Lower leg skin (tissue), 4 donors: Measurements from ENCODE around the gene TBCD. TPM values are rescaled to one million over a fixed set of nuclear protein-coding genes. Genes with fewer than 3 reads are reported as not detected.

Experiments
- DNase-seq, 2 donors: peaks; one replicate each; pipeline ENCODE4 v3.0.0-alpha.2; 2019; ENCODE audit warnings: low spot score in 2 of 2
- H3K4me3 ChIP-seq: fragments of 200-600 bp; sonication (generic); 2 replicates; pipeline ENCODE4 v1.5.1; 2017; ENCODE audit warnings: mild to moderate bottlenecking, low read depth; ENCODE audit not compliant: poor library complexity, severe bottlenecking
- POLR2A ChIP-seq, 2 donors: fragments of 450-650 bp; IDR thresholded peaks; one replicate each; pipeline ENCODE4 v1.6.1; 2016 to 2017; ENCODE audit warnings: antibody characterized with exemption in 2 of 2, mild to moderate bottlenecking in 1 of 2, moderate library complexity in 1 of 2
- WGBS, 2 donors: methylation state at CpG; one replicate each; pipeline ENCODE4 v1.1.5; 2018; 5-methylcytosine and 5-hydroxymethylcytosine counted together
- intact Hi-C: fragments of 100-400 bp; cut with DNase I; formaldehyde crosslinking; loops from one replicate; pipeline ENCODE4 v1.15.0; 2023; ENCODE audit warnings: low total_unique reads
- total RNA-seq, 4 donors: library from RNA; depleted of rRNA; stranded (reverse); fragments of >200 nt; gene quantifications; one replicate each; pipeline ENCODE4 v1.1.0, GENCODE V29; 2016
- TF ChIP-seq, protein P1 (sequence below), 3 donors: fragments of 450-650 bp; IDR thresholded peaks; one replicate each; pipeline ENCODE4 v1.5.1; 2016; ENCODE audit warnings: antibody characterized with exemption in 3 of 3, mild to moderate bottlenecking in 3 of 3, moderate library complexity in 2 of 3

Gene TBCD
- total RNA-seq, 4 donors from 2014 or later = 38.7 to 73.4 (median 51.5) TPM

GRCh38 chr17:82977606-82978005, 225.7 kb downstream of the TBCD start:
- intact Hi-C loops = no loop called here
- TF ChIP-seq POLR2A (IDR thresholded peaks at IDR 0.05) = no peak
- TF ChIP-seq, protein P1, sequence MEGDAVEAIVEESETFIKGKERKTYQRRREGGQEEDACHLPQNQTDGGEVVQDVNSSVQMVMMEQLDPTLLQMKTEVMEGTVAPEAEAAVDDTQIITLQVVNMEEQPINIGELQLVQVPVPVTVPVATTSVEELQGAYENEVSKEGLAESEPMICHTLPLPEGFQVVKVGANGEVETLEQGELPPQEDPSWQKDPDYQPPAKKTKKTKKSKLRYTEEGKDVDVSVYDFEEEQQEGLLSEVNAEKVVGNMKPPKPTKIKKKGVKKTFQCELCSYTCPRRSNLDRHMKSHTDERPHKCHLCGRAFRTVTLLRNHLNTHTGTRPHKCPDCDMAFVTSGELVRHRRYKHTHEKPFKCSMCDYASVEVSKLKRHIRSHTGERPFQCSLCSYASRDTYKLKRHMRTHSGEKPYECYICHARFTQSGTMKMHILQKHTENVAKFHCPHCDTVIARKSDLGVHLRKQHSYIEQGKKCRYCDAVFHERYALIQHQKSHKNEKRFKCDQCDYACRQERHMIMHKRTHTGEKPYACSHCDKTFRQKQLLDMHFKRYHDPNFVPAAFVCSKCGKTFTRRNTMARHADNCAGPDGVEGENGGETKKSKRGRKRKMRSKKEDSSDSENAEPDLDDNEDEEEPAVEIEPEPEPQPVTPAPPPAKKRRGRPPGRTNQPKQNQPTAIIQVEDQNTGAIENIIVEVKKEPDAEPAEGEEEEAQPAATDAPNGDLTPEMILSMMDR (IDR thresholded peaks at IDR 0.05) = no peak
- no peak for DNase-seq
- 87 to 90% methylated on average over 20 of the region's 20 CpGs for WGBS, 2 donors
- H3K4me3 ChIP-seq = no peak overlapping the region

GRCh38 chr17:82978765-82979349, 227.0 kb downstream of the TBCD start:
- TF ChIP-seq, protein P1 (IDR thresholded peaks at IDR 0.05) = no peak
- no peak for TF ChIP-seq POLR2A (IDR thresholded peaks at IDR 0.05)
- no peak for DNase-seq
- intact Hi-C loops = no loop called here
- no peak overlapping the region for H3K4me3 ChIP-seq
- 88 to 90% methylated on average over 3 of the region's 3 CpGs for WGBS, 2 donors

DNA sequence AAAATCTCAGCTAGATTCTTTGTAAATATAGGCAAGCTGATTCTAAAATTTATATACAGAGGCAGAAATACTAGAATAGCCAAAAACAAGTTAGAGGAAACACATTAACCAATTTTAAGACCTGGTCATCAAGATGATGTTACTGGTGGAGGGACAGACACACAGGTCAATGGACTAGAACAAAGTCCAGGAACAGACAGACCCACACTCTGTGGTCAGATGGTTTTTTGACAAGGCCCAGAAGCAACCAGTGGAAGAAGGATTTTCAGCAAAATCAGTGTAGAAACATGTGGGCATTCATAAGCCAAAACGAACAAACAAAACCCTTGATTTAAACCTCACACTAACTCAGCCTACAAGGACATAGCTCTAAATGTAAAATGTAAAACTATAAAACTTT, 227.9 kb downstream of the TBCD start:
- intact Hi-C loops = no loop called here
- 81 to 89% methylated on average over 1 of the region's 1 CpG for WGBS, 2 donors
- TF ChIP-seq POLR2A (IDR thresholded peaks at IDR 0.05) = no peak
- TF ChIP-seq, protein P1 (IDR thresholded peaks at IDR 0.05) = no peak
- H3K4me3 ChIP-seq = no peak overlapping the region
- no peak for DNase-seq

DNA sequence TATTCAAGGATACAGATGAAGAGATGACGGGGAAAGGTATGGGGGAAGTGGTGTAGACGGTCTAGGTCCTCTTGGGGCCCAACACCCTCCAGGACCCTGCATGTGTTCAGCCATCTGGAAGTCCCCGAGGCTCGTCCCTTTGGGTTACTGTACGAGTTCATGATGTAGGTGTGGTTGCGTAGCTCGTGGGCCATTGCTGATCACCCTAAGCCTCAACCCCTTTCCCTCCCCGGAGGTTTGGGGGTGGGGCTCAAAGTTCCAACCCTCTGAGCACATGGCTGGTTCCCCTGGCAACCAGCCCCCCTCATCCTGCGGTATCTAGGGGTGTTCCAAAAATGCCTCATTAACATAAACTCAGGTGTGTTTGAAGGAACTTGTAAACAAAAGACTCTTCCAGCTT, 228.8 kb downstream of the TBCD start:
- intact Hi-C loops = no loop called here
- 80 to 81% methylated on average over 9 of the region's 9 CpGs for WGBS, 2 donors

GRCh38 chr17:82981141-82981730, 229.4 kb downstream of the TBCD start:
- WGBS, 2 donors = 88 to 95% methylated on average over 15 of the region's 15 CpGs
- intact Hi-C loops = no loop called here
- no peak for TF ChIP-seq POLR2A (IDR thresholded peaks at IDR 0.05)
- TF ChIP-seq, protein P1 (IDR thresholded peaks at IDR 0.05) = no peak
- no peak for DNase-seq
- no peak overlapping the region for H3K4me3 ChIP-seq

More for the DNA sequence above, 228.8 kb downstream of the TBCD start:
- H3K4me3 ChIP-seq = no peak overlapping the region
- no peak for TF ChIP-seq POLR2A (IDR thresholded peaks at IDR 0.05)
- TF ChIP-seq, protein P1 (IDR thresholded peaks at IDR 0.05) = no peak
- DNase-seq = no peak
